HCT116 (cell line): ENCODE measurements around the gene SIL1. TPM values are rescaled to one million over a fixed set of nuclear protein-coding genes. Genes with fewer than 3 reads are reported as not detected.

ENCODE experiments used
- ATAC-seq: fragments of 200-7000 bp; cut with Tn5 transposase; 2 replicates; pipeline ENCODE4 v1.9.1; 2020; ENCODE audit warnings: mild to moderate bottlenecking, moderate library complexity
- BruUV-seq: library from RNA; stranded (reverse); fragments of 400-500 nt; replicated peaks from 2 replicates; lab custom pipeline; 2021; lab: Mats Ljungman, UMichigan
- CTCF ChIA-PET: fragments of 300-600 bp; sonication (Branson Sonifier 250); formaldehyde crosslinking; loops from one replicate; lab custom pipeline; 2021; ENCODE audit warnings: antibody characterized with exemption; lab: Charles Lee
- POLR2A ChIA-PET: fragments of 300-600, 350-600 bp; sonication (Branson Sonifier 250); formaldehyde crosslinking; loops from one replicate; lab custom pipeline; 2021; ENCODE audit warnings: antibody characterized with exemption; lab: Charles Lee
- RAD21 ChIA-PET, 2 experiments: fragments of 300-600 bp; sonication (Branson Sonifier 250); formaldehyde crosslinking; loops; one replicate each; lab custom pipeline; 2023; ENCODE audit warnings: low total read pairs in 2 of 2; ENCODE audit not compliant: uncharacterized antibody in 2 of 2, unreplicated experiment in 2 of 2, low non-redundant PET in 1 of 2; lab: Charles Lee
- DNase-seq: peaks from one replicate; pipeline ENCODE4 v3.0.0-alpha.2; 2010; ENCODE audit warnings: low read depth, low spot score
- H2AFZ ChIP-seq: fragments of 200-600 bp; shearing (Covaris generic), sonication (generic); 2 replicates; pipeline ENCODE4 v1.6.1; 2017; ENCODE audit warnings: low read depth, mixed run types, mixed read lengths, antibody characterized with exemption, low read length; ENCODE audit not compliant: poor library complexity, severe bottlenecking
- H3K27ac ChIP-seq: 2 replicates; pipeline ENCODE4 v1.5.1; 2012; ENCODE audit warnings: low read depth, low read length
- H3K27me3 ChIP-seq: fragments of 200-600 bp; sonication (generic); 2 replicates; pipeline ENCODE4 v1.6.1; 2016; ENCODE audit warnings: mixed run types, low read length, mixed read lengths; ENCODE audit not compliant: insufficient read depth
- H3K36me3 ChIP-seq, 2 experiments: fragments of 200-500 bp in 1 of 2; fragments of 200-600 bp in 1 of 2; sonication (Bioruptor generic) in 1 of 2; sonication (generic) in 1 of 2; 2 replicates each; pipeline versions ENCODE4 v1.5.1 to v1.6.1; 2014 to 2016; ENCODE audit warnings: low read length in 2 of 2, inconsistent platforms in 1 of 2, mixed read lengths in 1 of 2, mixed run types in 1 of 2; ENCODE audit not compliant: insufficient read depth in 2 of 2, control insufficient read depth in 1 of 2
- H3K4me1 ChIP-seq, 2 experiments: fragments of 200-600 bp in 1 of 2; sonication (generic) in 1 of 2; 2 replicates each; pipeline versions ENCODE4 v1.5.1 to v1.6.1; 2012 to 2017; ENCODE audit warnings: low read length in 2 of 2, inconsistent platforms in 1 of 2, mild to moderate bottlenecking in 1 of 2, mixed read lengths in 1 of 2, mixed run types in 1 of 2, moderate library complexity in 1 of 2; ENCODE audit not compliant: insufficient read depth in 2 of 2, control insufficient read depth in 1 of 2
- H3K4me2 ChIP-seq: fragments of 200-600 bp; sonication (generic); 2 replicates; pipeline ENCODE4 v1.6.1; 2017; ENCODE audit warnings: mixed run types, low read length, mixed read lengths
- H3K4me3 ChIP-seq, 2 experiments: fragments of 200-600 bp in 1 of 2; sonication (generic) in 1 of 2; replicated peaks in 1 of 2; 2 replicates each; pipeline ENCODE4 v1.5.1; 2011 to 2016; ENCODE audit warnings: low read length in 2 of 2, control low read depth in 1 of 2, low read depth in 1 of 2, mild to moderate bottlenecking in 1 of 2, mixed read lengths in 1 of 2, mixed run types in 1 of 2
- H3K79me2 ChIP-seq: fragments of 200-600 bp; sonication (generic); 2 replicates; pipeline ENCODE4 v1.6.1; 2017; ENCODE audit warnings: mild to moderate bottlenecking, mixed run types, low read length, moderate library complexity, mixed read lengths; ENCODE audit not compliant: insufficient read depth
- H3K9ac ChIP-seq: fragments of 200-600 bp; sonication (generic); 2 replicates; pipeline ENCODE4 v1.6.1; 2016; ENCODE audit warnings: low read length, mixed read lengths
- H3K9me2 ChIP-seq: fragments of 200-600 bp; sonication (generic), shearing (Covaris generic); 2 replicates; pipeline ENCODE4 v1.6.1; 2017; ENCODE audit warnings: mixed run types, mild to moderate bottlenecking, moderate library complexity; ENCODE audit not compliant: insufficient read depth
- H3K9me3 ChIP-seq, 2 experiments: fragments of 200-500 bp in 1 of 2; fragments of 200-600 bp in 1 of 2; sonication (Bioruptor generic) in 1 of 2; sonication (generic) in 1 of 2; 2 replicates each; pipeline ENCODE4 v1.6.1; 2014 to 2017; ENCODE audit warnings: low read length in 2 of 2, mixed read lengths in 2 of 2, inconsistent platforms in 1 of 2, low read depth in 1 of 2, mild to moderate bottlenecking in 1 of 2, mixed run types in 1 of 2, moderate library complexity in 1 of 2; ENCODE audit not compliant: control insufficient read depth in 1 of 2, insufficient read depth in 1 of 2
- H4K20me1 ChIP-seq: fragments of 200-600 bp; sonication (generic), shearing (Covaris generic); 2 replicates; pipeline ENCODE4 v1.6.1; 2017; ENCODE audit warnings: mixed run types, mild to moderate bottlenecking, moderate library complexity; ENCODE audit not compliant: insufficient read depth
- ATF3 ChIP-seq: IDR thresholded peaks from 2 replicates; pipeline ENCODE4 v1.6.1; 2012
- CEBPB ChIP-seq: IDR thresholded peaks from 2 replicates; pipeline ENCODE4 v1.6.1; 2012; ENCODE audit warnings: low read depth
- CTCF ChIP-seq, 3 experiments: fragments of 200-600 bp in 1 of 3; sonication (generic) in 1 of 3; IDR thresholded peaks in 2 of 3; conservative IDR thresholded peaks in 1 of 3; 2 replicates each; pipeline ENCODE4 v1.5.1; 2012 to 2017; ENCODE audit warnings: low read depth in 2 of 3, low read length in 2 of 3, antibody characterized with exemption in 1 of 3, borderline replicate concordance in 1 of 3, control low read depth in 1 of 3, mild to moderate bottlenecking in 1 of 3, mixed read lengths in 1 of 3, mixed run types in 1 of 3, moderate library complexity in 1 of 3; ENCODE audit not compliant: insufficient read depth in 1 of 3
- EGR1 ChIP-seq: IDR thresholded peaks from 2 replicates; pipeline ENCODE4 v1.6.1; 2012; ENCODE audit warnings: low read depth
- ELF1 ChIP-seq: IDR thresholded peaks from 2 replicates; pipeline ENCODE4 v1.6.1; 2012; ENCODE audit warnings: low read depth, borderline replicate concordance
- EZH2phosphoT487 ChIP-seq: fragments of 200-600 bp; IDR thresholded peaks from 2 replicates; pipeline ENCODE4 v1.6.1; 2018; ENCODE audit warnings: antibody characterized with exemption, borderline replicate concordance
- FOSL1 ChIP-seq: IDR thresholded peaks from 2 replicates; pipeline ENCODE4 v1.6.1; 2012; ENCODE audit warnings: low read depth
- JUND ChIP-seq: IDR thresholded peaks from 2 replicates; pipeline ENCODE4 v1.6.1; 2012
- POLR2AphosphoS5 ChIP-seq: IDR thresholded peaks from 2 replicates; pipeline ENCODE4 v1.6.1; 2011; ENCODE audit warnings: mild to moderate bottlenecking, low read depth, low read length, moderate library complexity
- RAD21 ChIP-seq: IDR thresholded peaks from 2 replicates; pipeline ENCODE4 v1.6.1; 2012; ENCODE audit warnings: low read depth, mild to moderate bottlenecking
- SIN3A ChIP-seq: IDR thresholded peaks from 2 replicates; pipeline ENCODE4 v1.6.1; 2012; ENCODE audit warnings: low read depth
- SP1 ChIP-seq: IDR thresholded peaks from 2 replicates; pipeline ENCODE4 v1.6.1; 2012; ENCODE audit warnings: low read depth
- SRF ChIP-seq: IDR thresholded peaks from 2 replicates; pipeline ENCODE4 v1.6.1; 2012; ENCODE audit warnings: low read depth
- TCF7L2 ChIP-seq: IDR thresholded peaks from 2 replicates; pipeline ENCODE4 v1.7.0; 2011; ENCODE audit warnings: borderline replicate concordance, inconsistent platforms; ENCODE audit not compliant: insufficient read depth, insufficient read length; ENCODE audit errors: extremely low read depth
- YY1 ChIP-seq: IDR thresholded peaks from 2 replicates; pipeline ENCODE4 v1.6.1; 2011; ENCODE audit warnings: low read length, low read depth, moderate library complexity, mild to moderate bottlenecking; ENCODE audit not compliant: insufficient replicate concordance; ENCODE audit errors: extremely low read depth
- ZFX ChIP-seq: fragments of 450-650 bp; IDR thresholded peaks from 2 replicates; pipeline ENCODE4 v1.6.1; 2017
- ZNF274 ChIP-seq: fragments of 200-500 bp; sonication (Bioruptor generic); IDR thresholded peaks from 2 replicates; pipeline ENCODE4 v1.6.1; 2014; ENCODE audit warnings: mild to moderate bottlenecking, low read depth, low read length, inconsistent platforms
- intact Hi-C: fragments of 100-400 bp; cut with micrococcal nuclease; formaldehyde crosslinking; loops from 2 replicates; pipeline ENCODE4 v1.10.0; 2022
- total RNA-seq: library from RNA; stranded (reverse); gene quantifications from one replicate; pipeline ENCODE4 v1.2.1, GENCODE V29; 2021; ENCODE audit not compliant: unreplicated experiment
- TF ChIP-seq, protein P1 (sequence below): IDR thresholded peaks from 2 replicates; pipeline ENCODE4 v1.6.1; 2011; ENCODE audit warnings: mild to moderate bottlenecking, low read length, moderate library complexity; ENCODE audit not compliant: insufficient replicate concordance; ENCODE audit errors: extremely low read depth

Gene SIL1
- total RNA-seq, 1 experiment from 2014 or later: 34.0 TPM

- POLR2A ChIA-PET: no interaction called here
- no peak overlapping the region for H3K4me3 ChIP-seq
- H3K27me3 ChIP-seq: no peaks in the 10 kb centered on the region
- H3K9me3 ChIP-seq: no peaks in the 10 kb centered on the region
- TF ChIP-seq TCF7L2: no peak
- no peaks in the 10 kb centered on the region for H3K79me2 ChIP-seq
- CTCF ChIA-PET: no interaction called here
- ATAC-seq: no peak
- no peak overlapping the region for H3K4me2 ChIP-seq
- DNase-seq: no peak
- no peak overlapping the region for H2AFZ ChIP-seq
- 0 out of 2 replicates have a peak, but pooled peaks cover 4% of the 10 kb centered on the region for H4K20me1 ChIP-seq
- no peak overlapping the region for H3K9ac ChIP-seq
- intact Hi-C loops: no loop called here
- no TSS peak for BruUV-seq
- no peak overlapping the region for H3K27ac ChIP-seq
- H3K36me3 ChIP-seq: no peaks in the 10 kb centered on the region
- RAD21 ChIA-PET: no interaction called here
- H3K9me2 ChIP-seq: no peaks in the 10 kb centered on the region
- H3K4me1 ChIP-seq: no peaks in the 10 kb centered on the region
Observed at GRCh38 chr5:139158791-139159190, 39.4 kb downstream of the SIL1 start.

DNA sequence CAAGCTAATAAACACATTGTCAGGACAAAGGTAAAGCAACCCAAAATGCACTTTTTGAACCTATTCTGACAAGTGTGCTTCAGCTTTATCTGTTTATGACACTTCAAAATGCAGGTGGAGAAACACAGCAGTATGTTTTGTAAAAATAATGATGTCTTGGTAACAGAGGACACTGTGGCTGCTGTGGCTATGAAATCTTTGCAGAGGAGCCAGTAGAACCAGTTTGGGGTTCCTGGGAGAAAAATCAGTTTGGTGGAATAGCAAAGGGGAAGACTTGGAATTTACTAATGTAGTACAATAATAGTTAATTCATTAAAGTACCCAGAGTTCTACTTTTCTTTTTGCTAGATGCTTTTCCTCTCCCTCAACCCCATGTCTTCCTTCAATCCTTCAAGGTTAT is 40.6 kb downstream of the SIL1 start:
- Histone ChIP-seq H3K4me1 (no peaks in the 10 kb centered on the region), H3K4me3 (no peak overlapping the region), H3K9ac (no peak overlapping the region), H3K9me3 (no peaks in the 10 kb centered on the region), H3K4me2 (no peak overlapping the region), H3K9me2 (no peaks in the 10 kb centered on the region), H3K36me3 (no peaks in the 10 kb centered on the region), H4K20me1 (0 out of 2 replicates have a peak, but pooled peaks cover 4% of the 10 kb centered on the region), H3K27me3 (no peaks in the 10 kb centered on the region), H3K27ac (no peak overlapping the region), H3K79me2 (no peaks in the 10 kb centered on the region), H2AFZ (no peak overlapping the region)
- ChIA-PET RAD21 (no interaction called here), CTCF (no interaction called here), POLR2A (no interaction called here)
- no TSS peak for BruUV-seq
- ATAC-seq (no peak), DNase-seq (no peak)
- intact Hi-C loops: no loop called here
- TF ChIP-seq ATF3: no peak
- no peak for TF ChIP-seq EZH2phosphoT487
- no peak for TF ChIP-seq ZFX
- TF ChIP-seq, protein P1, sequence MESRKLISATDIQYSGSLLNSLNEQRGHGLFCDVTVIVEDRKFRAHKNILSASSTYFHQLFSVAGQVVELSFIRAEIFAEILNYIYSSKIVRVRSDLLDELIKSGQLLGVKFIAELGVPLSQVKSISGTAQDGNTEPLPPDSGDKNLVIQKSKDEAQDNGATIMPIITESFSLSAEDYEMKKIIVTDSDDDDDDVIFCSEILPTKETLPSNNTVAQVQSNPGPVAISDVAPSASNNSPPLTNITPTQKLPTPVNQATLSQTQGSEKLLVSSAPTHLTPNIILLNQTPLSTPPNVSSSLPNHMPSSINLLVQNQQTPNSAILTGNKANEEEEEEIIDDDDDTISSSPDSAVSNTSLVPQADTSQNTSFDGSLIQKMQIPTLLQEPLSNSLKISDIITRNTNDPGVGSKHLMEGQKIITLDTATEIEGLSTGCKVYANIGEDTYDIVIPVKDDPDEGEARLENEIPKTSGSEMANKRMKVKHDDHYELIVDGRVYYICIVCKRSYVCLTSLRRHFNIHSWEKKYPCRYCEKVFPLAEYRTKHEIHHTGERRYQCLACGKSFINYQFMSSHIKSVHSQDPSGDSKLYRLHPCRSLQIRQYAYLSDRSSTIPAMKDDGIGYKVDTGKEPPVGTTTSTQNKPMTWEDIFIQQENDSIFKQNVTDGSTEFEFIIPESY: no peak
- TF ChIP-seq RAD21: no peak
- TF ChIP-seq SP1: no peak
- TF ChIP-seq FOSL1: no peak
- TF ChIP-seq JUND: no peak
- no peak for TF ChIP-seq SIN3A
- TF ChIP-seq ELF1: no peak
- no peak for TF ChIP-seq EGR1
- TF ChIP-seq POLR2AphosphoS5: no peak
- TF ChIP-seq ZNF274: no peak
- no peak for TF ChIP-seq TCF7L2
- TF ChIP-seq CTCF (IDR thresholded peaks at IDR 0.05 in 2 of 3, conservative IDR thresholded peaks at IDR 0.05 in 1 of 3; ENCODE audit: borderline replicate concordance in 1 of 3, insufficient read depth in 1 of 3, low read depth in 2 of 3, low read length in 2 of 3): no peak
- no peak for TF ChIP-seq CEBPB
- TF ChIP-seq YY1: no peak
- TF ChIP-seq SRF: no peak
